KMS-11 (cell line): Measurements from ENCODE around the gene ENPP7.
A peak's percentile ranks its signal among the peaks of the same experiment; 100 is the strongest.

ENCODE experiments used
- H2AFZ ChIP-seq: fragments of 200-600 bp; sonication (generic); 2 replicates; pipeline ENCODE4 v1.6.1; 2016; ENCODE audit warnings: antibody characterized with exemption, mixed run types, low read depth
- H3K27ac ChIP-seq: fragments of 200-600 bp; sonication (generic); 2 replicates; pipeline ENCODE4 v1.6.1; 2016; ENCODE audit warnings: mild to moderate bottlenecking, mixed run types
- H3K27me3 ChIP-seq: fragments of 200-600 bp; sonication (generic); 2 replicates; pipeline ENCODE4 v1.6.1; 2017; ENCODE audit warnings: mild to moderate bottlenecking, low read depth, mixed run types, moderate library complexity; ENCODE audit not compliant: insufficient read depth
- H3K36me3 ChIP-seq: fragments of 200-600 bp; sonication (generic); 2 replicates; pipeline ENCODE4 v1.6.1; 2017; ENCODE audit warnings: mild to moderate bottlenecking, mixed run types; ENCODE audit not compliant: insufficient read depth
- H3K4me1 ChIP-seq: fragments of 200-600 bp; sonication (generic); 2 replicates; pipeline ENCODE4 v1.6.1; 2016; ENCODE audit warnings: mild to moderate bottlenecking, low read depth, mixed run types; ENCODE audit not compliant: poor library complexity, severe bottlenecking
- H3K4me2 ChIP-seq: fragments of 200-600 bp; sonication (generic); 2 replicates; pipeline ENCODE4 v1.7.0; 2016; ENCODE audit warnings: mild to moderate bottlenecking, mixed run types
- H3K4me3 ChIP-seq: fragments of 200-600 bp; sonication (generic); IDR thresholded peaks from 2 replicates; pipeline ENCODE4 v1.6.1; 2017; ENCODE audit warnings: low read depth, low read length, mixed read lengths; ENCODE audit not compliant: insufficient read depth
- H3K79me2 ChIP-seq: fragments of 200-600 bp; sonication (generic); 2 replicates; pipeline ENCODE4 v1.6.1; 2016; ENCODE audit warnings: low read depth, mixed run types; ENCODE audit not compliant: insufficient read depth
- H3K9ac ChIP-seq: fragments of 200-600 bp; sonication (generic); 2 replicates; pipeline ENCODE4 v1.6.1; 2016; ENCODE audit warnings: mild to moderate bottlenecking, mixed run types
- H4K20me1 ChIP-seq: fragments of 200-600 bp; sonication (generic); 2 replicates; pipeline ENCODE4 v1.6.1; 2016; ENCODE audit warnings: mild to moderate bottlenecking, mixed run types; ENCODE audit not compliant: insufficient read depth
- TF ChIP-seq, protein P1 (sequence below): fragments of 200-600 bp; sonication (generic); conservative IDR thresholded peaks from 2 replicates; pipeline ENCODE4 v1.6.1; 2017; ENCODE audit warnings: low read depth, mild to moderate bottlenecking, antibody characterized with exemption, low read length, moderate library complexity, mixed read lengths

The ENPP7 gene

DNA sequence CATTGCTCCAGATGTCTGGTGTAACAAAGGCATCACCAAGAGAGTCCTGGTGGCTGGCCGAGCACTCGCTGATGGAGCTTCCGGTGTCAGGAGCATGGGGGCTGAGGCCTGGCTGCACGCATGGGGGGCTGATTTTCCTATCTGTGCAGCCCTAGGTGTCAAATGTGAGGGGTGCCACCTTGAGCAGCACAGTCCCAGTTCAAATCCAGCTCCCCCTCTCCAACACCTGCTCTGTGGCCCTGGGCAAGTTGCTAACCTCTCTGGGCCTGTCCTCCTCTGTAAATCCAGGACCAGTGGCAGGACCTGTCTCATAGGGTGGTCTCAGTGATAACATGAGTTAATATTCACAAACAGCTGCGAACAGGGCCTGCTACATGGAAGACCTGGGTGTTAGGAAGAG lies 12.9 kb downstream of the ENPP7 start:
- peaks cover 56% of the 10 kb centered on the region for H3K27me3 ChIP-seq
- TF ChIP-seq, protein P1, sequence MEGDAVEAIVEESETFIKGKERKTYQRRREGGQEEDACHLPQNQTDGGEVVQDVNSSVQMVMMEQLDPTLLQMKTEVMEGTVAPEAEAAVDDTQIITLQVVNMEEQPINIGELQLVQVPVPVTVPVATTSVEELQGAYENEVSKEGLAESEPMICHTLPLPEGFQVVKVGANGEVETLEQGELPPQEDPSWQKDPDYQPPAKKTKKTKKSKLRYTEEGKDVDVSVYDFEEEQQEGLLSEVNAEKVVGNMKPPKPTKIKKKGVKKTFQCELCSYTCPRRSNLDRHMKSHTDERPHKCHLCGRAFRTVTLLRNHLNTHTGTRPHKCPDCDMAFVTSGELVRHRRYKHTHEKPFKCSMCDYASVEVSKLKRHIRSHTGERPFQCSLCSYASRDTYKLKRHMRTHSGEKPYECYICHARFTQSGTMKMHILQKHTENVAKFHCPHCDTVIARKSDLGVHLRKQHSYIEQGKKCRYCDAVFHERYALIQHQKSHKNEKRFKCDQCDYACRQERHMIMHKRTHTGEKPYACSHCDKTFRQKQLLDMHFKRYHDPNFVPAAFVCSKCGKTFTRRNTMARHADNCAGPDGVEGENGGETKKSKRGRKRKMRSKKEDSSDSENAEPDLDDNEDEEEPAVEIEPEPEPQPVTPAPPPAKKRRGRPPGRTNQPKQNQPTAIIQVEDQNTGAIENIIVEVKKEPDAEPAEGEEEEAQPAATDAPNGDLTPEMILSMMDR = no peak

DNA sequence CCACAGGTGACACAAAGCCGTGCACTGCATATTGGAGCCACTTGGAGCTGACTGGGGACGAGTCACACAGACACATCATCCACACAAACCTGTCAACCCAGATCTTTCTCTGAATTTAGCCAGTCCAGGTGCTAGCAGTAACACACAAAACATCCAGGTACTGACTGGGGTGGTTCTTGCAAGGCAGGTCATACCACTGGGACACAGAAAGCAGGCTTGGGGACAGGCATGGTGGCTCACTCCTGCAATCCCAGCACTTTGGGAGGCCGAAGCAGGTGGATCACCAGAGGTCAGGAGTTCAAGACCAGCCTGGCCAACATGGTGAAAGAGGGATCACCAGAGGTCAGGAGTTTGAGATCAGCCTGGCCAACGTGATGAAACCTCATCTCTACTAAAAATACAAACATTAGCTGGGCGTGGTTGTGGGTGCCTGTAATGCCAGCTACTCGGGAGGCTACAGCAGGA lies 14.9 kb downstream of the ENPP7 start:
- Histone ChIP-seq H3K36me3 (no peaks in the 10 kb centered on the region), H3K4me1 (peaks cover 15% of the 10 kb centered on the region), H3K27ac (no peak overlapping the region), H3K9ac (no peak overlapping the region), H4K20me1 (no peaks in the 10 kb centered on the region), H2AFZ (no peak overlapping the region), H3K4me2 (peak overlapping the region; percentile 53; the same call in 1 of the 2 replicates), H3K4me3 (no peak overlapping the region), H3K27me3 (peaks cover 52% of the 10 kb centered on the region), H3K79me2 (no peaks in the 10 kb centered on the region)
- TF ChIP-seq, protein P1 = no peak

More for the DNA sequence above, 12.9 kb downstream of the ENPP7 start:
- Histone ChIP-seq H3K4me2 (no peak overlapping the region), H4K20me1 (no peaks in the 10 kb centered on the region), H3K27ac (no peak overlapping the region), H3K4me3 (no peak overlapping the region), H3K4me1 (peaks cover 12% of the 10 kb centered on the region), H3K9ac (no peak overlapping the region), H3K79me2 (no peaks in the 10 kb centered on the region), H2AFZ (no peak overlapping the region), H3K36me3 (no peaks in the 10 kb centered on the region)

DNA sequence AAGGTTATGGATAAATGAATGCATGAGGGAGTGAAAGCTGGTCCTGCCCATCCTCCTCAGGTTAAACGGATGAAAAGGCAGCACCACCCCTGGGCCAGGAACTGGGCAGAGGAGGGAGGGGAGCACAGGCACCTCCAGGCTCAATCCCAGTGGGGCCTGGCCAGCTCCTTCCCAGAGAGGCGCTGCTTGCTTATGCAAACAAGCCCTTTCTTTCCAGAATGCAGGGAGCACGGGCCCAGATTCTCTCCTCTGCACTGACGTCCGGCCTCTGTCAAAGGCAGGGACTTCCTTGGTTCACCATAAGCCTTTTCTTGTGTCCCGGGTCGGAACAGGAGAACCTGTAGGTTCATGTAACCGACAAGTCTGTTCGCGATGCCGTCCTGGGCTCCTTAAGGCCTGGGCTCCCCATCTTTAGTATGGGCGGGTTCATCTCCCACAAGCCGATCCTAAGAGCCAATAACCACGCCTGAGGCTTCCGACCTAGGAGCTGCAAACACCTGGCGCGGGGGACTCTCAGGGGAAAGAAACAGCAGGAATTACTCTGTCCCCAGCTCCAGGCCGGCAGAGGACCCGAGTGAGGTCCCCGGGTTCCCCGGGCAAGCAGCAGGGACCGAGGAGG lies 16.3 kb downstream of the ENPP7 start:
- no peak overlapping the region for H3K9ac ChIP-seq

DNA sequence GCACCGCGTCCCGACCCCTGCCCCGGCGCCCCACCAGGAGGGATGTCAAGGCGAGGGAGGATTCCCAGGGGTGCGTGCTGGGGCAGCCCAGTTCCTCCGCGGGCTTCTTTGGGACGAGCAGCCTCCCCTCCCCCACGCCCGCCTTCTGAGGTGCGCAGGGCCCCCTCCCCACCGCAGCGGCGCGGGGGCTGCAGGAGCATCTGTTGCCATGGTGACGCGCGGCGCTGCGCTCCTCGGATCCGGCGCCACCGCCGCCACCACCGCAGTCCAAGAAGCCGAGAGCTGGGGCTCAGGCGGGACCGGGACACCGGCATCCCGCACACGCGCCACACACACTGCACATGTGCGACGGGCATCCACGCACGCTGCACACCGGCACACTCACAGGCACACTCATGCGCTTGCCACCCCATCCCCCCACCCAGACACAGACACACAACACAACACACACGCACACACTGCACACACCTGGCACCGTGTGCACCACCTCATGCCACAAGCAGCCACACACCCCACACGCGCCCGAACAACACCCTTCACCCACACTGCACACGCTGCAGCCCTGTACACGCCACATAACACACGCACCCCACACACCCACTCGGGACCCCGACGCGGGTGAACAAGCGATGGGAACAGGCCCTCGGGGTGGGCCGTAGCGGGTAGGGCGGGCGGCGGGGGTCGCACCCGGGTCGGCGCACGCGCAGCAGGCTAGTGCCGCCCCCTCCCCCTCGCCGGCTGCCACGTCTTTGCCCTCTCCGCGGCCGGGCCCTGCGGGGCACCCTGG lies 17.0 kb downstream of the ENPP7 start:
- Histone ChIP-seq H2AFZ (no peak overlapping the region), H3K4me1 (peaks cover 16% of the 10 kb centered on the region), H3K27me3 (peaks cover 61% of the 10 kb centered on the region), H3K36me3 (no peaks in the 10 kb centered on the region), H3K27ac (no peak overlapping the region), H4K20me1 (no peaks in the 10 kb centered on the region), H3K4me3 (no peak overlapping the region), H3K4me2 (no peak overlapping the region), H3K79me2 (no peaks in the 10 kb centered on the region), H3K9ac (no peak overlapping the region)
- TF ChIP-seq, protein P1 = no peak

More for the DNA sequence above, 16.3 kb downstream of the ENPP7 start:
- H3K27me3 ChIP-seq = peaks cover 60% of the 10 kb centered on the region
- H3K27ac ChIP-seq = no peak overlapping the region
- TF ChIP-seq, protein P1 = no peak
- H3K4me1 ChIP-seq = peaks cover 16% of the 10 kb centered on the region
- no peaks in the 10 kb centered on the region for H4K20me1 ChIP-seq
- peak overlapping the region; percentile 52; the same call in 1 of the 2 replicates for H2AFZ ChIP-seq
- no peak overlapping the region for H3K4me3 ChIP-seq
- no peak overlapping the region; the same call in 1 of the 2 replicates for H3K4me2 ChIP-seq
- H3K79me2 ChIP-seq = no peaks in the 10 kb centered on the region
- no peaks in the 10 kb centered on the region for H3K36me3 ChIP-seq
